CD4-positive, alpha-beta T cell treated with Interleukin-10 for 1 hour (primary cell): Measurements from ENCODE around the gene ABCG4.
"Not testable (repeated sequence)": the region's sequence is repeated elsewhere in the genome, so short reads cannot be mapped to it uniquely, and the experiment has no call there.

Source experiments
- DNase-seq: peaks from one replicate; pipeline ENCODE4 v3.0.0-alpha.2; 2020

ABCG4 gene

DNA sequence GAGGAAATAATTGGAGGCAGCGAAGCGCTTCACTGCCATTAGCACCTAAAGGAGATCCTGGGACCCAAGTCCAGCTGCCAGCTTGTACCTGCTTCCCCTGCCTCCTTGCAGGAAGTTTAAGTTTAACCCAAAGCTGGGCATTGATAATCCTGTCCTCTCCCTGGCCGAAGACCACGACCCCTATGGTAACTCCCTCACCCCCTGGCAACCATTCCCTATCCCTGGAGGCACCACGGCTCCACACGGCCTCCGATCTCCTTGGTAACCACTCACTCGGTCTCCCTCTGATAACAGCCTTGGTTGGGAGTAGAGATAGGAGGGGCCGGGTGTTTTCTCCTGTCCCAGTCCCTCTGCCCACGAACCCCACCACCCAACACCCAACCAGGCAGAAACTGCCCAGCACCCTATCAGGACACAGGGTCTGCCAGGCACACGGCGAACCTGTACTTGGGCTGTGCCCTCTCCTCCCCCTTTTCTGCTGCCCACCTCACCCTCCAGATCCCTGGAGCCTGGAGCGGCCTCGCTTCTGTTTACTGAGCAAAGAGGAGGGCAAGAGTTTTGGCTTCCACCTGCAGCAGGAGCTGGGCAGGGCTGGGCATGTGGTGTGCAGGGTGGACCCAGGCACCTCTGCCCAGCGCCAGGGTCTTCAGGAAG is 37.3 kb downstream of the ABCG4 start:
- DNase-seq = no peak

DNA sequence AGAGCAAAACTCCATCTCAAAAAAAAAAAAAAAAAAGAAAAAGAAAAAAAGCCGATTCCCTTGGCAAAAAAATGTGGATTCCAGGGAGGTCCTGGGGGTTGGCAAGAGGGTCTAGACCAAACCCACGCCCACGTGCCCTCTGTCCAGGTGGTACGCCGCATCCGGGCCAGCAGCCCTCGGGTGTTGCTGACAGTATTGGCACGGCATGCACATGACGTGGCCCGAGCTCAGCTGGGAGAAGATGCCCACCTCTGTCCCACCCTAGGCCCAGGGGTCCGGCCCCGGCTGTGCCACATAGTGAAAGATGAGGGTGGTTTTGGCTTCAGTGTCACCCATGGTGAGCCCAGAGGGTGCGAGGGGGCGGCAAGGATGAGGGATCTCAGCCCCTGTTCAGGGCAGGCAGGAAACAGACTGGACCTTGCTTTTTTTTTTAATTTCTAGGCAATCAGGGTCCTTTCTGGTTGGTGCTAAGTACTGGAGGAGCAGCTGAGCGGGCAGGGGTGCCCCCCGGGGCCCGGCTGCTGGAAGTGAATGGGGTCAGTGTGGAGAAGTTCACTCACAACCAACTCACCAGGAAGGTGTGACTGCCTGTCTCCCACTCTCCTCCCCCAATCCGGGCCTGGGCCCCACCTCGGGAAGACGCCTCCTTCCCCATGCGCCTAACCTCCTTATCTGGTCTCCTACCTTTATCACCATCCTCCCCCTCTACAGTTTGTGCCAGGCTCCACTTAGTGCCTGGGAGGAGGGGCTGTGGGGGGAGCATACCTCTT is 38.5 kb downstream of the ABCG4 start:
- DNase-seq = no peak

DNA sequence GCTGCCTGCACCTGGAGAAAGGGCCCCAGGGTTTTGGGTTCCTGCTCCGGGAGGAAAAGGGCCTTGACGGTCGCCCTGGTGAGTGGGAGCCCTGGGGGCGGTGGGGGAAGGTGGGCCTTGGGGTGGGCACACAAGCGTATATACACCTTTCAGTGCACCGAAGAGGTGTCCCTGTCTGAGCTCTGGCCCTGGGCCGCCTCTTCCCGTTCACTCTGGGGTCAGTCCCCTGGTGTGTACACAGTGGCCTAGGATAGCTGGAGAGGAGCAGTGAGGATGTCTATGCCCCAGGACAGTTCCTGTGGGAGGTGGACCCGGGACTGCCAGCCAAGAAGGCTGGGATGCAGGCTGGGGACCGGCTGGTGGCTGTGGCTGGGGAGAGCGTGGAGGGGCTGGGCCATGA is 39.2 kb downstream of the ABCG4 start:
- no peak for DNase-seq

DNA sequence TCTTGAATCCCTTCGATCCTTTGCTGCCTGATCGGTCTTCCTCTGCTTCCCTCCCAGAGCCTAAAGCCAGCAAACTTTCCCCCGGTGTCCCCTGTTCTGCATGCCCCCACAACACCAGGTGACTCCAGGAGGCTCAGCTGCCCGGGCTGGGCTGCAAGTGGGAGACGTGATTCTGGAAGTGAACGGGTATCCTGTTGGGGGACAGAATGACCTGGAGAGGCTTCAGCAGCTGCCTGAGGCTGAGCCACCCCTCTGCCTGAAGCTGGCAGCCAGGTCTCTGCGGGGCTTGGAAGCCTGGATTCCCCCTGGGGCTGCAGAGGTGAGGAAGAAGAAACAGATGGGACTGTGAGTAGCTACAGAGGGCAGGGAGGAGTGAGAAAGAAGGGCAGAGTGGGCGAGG is 40.0 kb downstream of the ABCG4 start:
- no peak for DNase-seq

DNA sequence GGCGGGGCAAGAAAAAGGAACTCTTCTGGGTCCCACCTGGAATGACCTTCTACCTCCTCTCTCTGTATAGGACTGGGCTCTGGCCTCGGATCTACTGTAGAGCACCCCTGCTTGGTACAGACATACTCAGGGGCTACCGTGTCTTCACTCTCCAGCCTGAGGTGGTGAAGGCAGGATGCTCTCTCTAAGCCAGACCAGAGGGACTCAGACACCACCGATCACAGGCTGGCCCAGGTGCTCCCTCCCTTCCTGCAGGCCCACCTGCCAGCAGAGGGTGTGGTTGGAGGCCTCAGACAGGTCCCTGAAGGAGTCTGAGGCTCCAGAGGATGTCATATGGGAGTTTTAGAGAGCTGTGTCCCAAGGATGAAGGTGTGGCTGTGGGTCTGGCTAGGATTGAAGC is 40.5 kb downstream of the ABCG4 start:
- DNase-seq = no peak

DNA sequence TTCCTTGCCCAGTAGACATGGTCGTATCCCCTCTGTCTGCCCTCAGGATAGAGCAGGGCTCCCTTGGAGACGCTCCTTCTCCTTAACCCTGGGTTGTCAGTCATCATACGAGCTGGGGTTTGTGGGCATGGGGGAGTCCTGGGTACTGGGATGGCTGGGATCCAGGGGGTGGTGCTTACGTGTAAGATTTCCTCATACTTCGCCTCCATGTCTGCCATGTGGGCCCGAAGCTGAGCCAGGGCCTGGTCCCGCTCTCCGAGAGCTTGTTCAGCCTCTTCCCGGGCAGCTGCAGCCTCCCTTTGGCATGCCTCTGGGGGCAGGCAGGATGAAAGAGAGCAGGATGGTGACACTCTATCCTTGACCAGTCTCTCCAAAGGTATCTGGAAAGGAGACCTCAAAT is 41.7 kb downstream of the ABCG4 start:
- DNase-seq = no peak

DNA sequence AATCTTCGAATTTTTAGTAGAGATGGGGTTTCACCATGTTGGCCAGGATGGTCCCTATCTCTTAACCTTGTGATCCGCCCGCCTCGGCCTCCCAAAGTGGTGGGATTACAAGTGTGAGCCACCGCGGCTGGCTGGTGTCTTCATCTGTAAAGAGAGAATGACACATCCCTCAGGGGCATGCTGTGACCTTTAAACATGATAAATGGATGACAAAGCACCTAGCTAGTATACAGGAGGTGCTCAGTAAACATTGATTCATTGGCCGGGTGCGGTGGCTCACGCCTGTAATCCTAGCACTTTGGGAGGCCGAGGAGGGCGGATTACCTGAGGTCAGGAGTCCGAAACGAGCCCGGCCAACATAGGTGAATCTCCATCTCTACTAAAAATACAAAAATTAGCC is 42.4 kb downstream of the ABCG4 start:
- not testable (repeated sequence) for DNase-seq

DNA sequence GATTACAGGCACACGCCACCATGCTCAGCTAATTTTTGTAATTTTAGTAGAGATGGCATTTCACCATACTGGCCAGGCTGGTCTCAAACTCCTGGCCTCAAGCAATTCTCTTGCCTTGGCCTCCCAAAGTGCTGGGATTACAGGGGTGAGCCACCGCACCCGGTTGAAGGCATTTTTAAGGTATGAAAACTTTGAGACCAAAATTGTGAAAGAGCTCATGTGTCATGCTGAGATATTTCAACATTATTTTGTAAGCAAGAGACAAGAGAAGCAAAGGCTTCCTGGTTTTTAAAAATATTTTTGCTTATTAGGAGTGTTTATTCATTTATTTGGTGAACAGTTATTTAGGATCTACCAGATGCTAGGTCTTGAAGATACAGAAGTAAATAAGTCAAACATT is 43.3 kb downstream of the ABCG4 start:
- no peak for DNase-seq

DNA sequence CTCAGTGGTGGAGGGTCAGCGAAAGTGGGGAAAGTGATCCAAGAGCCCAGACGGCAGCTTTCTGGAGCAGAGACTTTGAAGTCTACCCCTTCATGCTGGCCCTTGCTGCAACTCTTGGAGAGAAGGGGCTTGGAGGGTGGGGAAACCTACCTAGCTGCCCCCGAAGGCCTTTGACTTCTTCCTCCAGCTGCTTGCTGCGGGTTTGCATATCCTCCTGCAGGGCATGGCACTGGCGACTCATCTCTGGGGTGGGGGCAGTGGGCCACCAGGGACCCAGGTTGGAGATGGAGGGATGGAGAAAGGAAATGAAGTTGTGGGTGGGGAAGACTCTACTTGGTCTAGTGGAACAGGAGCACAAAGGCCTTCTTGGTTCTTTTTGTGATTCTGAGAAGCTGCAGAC is 44.1 kb downstream of the ABCG4 start:
- DNase-seq = no peak

DNA sequence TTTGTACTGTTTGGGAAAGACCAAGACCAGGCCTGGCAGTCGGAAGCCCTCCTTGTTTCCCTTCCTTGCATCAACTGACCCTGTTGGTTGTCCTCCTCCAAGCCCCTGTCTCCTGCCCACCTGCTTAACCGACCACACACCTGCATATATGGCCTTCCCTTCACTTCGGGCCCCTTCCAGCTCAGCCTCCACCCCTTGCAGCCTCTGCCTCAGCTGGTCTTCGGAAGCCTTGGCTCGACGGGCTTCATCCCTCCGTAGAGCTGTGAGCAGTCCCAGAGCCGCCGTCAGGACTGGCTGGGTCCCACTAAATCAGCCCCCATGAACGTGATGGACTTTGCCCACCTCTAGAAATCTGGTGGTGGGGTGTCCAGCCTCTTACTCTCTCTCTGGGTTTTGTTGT is 44.8 kb downstream of the ABCG4 start:
- no peak for DNase-seq

DNA sequence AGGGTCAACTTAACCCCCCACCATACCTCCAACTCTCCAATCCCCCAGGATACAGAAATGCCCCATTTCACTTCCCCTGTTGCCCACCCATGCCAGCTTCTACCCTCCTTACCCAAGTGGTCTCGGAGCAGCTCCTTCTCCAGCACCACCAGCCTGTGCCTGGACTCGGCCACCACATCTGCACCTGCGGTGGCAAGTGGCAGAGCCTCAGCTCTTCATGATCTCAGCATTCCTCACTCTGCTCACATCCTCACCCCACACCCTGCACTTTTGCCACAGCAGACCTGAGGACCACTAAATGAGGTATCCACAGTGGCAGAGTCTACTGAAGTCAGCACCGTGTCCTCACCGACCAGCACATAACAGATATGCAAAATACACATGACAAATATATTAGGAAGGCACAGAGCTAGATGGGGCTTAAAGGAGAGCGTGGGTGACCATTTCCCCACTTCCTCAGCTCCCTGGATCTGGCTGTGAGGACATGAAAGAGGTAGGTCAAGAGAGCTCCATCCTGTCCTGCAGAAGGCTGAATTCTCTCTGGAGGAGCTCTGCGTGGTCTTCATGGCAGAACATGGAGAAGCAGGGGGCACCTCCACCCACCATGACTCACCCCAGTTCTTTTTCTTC is 46.1 kb downstream of the ABCG4 start:
- DNase-seq = no peak

DNA sequence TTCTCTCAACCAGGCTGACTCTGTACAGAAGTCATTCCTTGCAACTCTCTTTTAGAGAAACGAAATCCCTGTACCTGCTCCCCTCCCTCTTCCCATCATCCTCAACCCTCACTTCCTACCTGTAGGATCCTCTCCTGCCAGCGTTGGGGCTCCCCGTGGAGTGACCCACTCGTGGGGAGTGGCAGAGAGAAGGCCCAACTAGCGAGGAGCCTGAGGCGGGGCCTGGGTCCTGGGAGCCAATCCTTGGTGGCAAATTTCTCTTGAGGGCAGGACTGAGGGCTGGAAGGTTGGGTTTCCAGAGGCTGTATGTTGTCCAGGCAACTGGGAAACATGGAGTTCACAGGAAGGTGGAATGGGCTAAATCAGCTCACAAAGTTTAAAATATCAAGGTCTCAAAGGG is 46.8 kb downstream of the ABCG4 start:
- no peak for DNase-seq

DNA sequence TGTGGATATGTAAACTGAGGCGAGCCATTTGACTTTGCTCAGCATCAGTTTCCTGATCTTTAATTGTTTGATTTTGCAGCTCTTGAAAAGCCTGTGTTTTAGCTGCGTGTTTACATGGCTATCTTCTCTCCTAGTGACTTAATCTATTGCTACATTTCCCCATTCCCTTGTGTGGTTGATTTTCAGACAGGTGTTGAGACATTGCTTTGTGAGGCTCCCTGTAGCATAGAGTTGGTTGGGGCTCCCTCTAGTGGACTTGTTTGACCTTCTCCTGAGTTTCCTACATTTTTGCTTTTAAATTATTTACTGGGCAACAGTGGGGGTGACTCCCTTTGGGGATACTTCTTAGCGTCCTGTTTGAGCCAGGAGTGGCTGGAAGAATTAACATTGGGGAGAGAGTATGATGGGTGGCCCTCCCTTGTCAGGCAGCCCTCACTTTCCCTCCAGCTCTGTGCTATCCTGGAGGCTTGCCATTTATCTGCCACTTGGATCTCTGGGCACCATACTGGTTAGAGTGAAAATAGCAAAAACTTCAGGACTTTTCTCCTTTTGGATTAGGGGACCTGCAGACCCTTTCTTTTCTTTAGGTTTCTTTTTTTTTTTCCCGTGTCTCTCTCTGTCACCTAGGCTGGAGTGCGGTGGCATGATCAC is 48.1 kb downstream of the ABCG4 start:
- peak; percentile 83 for DNase-seq

DNA sequence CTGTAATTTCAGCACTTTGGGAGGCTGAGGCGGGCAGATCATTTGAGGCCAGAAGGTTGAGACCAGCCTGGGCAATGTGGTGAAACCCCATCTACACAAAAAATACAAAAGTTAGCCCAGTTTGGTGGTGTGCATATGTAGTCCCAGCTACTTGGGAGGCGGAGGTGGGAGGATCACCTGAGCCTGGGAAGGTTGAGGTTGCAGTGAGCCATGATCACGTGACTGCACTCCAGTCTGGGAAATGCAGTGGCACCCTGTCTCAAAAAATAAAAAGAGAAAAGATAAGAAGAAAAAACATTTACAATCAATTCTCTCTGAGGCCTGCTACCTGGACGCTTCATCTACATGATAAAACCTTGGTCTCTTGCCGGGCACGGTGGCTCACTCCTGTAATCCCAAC is 50.1 kb downstream of the ABCG4 start:
- no peak for DNase-seq

DNA sequence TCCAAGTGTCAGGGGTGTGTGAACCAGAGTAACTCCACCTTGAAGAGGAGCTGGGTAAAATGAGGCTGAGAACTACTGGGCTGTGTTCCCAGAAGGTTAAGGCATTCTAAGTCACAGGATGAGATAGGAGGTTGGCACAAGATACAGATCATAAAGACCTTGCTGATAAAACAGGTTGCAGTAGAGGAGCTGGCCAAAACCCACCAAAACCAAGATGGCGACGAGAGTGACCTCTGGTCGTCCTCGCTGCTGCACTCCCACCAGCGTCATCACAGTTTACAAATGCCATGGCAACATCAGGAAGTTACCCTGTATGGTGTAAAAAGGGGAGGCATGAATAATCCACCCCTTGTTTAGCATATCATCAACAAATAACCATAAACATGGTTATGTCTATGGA is 52.4 kb downstream of the ABCG4 start:
- not testable (repeated sequence) for DNase-seq

DNA sequence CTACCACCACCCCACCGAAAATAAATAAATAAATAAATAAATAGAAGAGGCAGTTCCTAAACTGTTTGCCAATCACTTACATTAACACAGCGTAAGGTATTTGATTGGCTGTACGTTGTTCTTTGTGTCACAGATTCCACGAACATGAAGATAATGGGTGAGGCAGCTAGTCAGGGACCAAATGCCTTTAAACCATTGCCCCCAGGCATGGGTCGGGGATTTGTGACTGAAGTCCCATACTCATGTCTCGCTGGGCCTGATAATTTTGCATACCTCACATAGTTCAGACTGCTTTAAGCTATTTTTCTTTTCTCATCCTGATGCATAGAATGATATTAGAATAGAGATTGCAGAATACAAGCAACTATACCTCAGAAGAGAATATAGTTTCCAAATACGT is 53.7 kb downstream of the ABCG4 start:
- no peak for DNase-seq

DNA sequence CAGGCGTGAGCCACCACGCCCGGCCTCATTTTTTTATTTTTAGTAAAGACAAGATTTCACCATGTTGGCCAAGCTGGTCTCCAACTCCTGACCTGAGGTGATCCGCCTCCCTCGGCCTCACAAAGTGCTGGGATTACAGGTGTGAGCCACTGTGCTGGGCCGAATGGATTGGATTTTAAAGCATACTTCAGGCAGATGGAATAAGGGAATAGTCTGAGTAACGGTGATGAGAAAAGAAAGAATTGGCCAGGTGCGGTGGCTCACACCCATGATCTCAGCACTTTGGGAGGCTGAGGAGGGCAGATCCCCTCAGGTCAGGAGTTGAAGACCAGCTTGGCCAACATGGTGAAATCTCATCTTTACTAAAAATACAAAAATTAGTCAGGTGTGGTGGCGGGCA is 55.2 kb downstream of the ABCG4 start:
- no peak for DNase-seq

DNA sequence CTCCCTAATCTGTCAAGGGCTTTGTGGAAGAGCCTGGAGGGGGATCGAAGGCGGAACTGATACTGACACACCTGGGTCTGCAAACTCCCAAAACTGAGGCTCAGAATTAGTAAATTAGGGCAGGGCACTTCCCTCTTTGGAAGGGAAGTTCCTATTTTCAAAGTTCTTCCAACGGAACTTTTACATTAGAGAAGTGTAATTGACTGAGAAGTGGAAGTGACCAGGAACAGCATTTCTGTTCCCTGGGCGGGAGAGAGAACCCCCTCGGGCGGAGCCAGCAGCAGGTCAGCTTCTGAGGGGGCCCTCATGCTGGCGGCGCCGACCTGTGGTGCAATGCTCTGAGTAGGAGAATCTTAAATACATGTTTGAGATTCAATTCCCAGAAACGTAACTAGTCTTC is 56.2 kb downstream of the ABCG4 start:
- peak; percentile 3 for DNase-seq

DNA sequence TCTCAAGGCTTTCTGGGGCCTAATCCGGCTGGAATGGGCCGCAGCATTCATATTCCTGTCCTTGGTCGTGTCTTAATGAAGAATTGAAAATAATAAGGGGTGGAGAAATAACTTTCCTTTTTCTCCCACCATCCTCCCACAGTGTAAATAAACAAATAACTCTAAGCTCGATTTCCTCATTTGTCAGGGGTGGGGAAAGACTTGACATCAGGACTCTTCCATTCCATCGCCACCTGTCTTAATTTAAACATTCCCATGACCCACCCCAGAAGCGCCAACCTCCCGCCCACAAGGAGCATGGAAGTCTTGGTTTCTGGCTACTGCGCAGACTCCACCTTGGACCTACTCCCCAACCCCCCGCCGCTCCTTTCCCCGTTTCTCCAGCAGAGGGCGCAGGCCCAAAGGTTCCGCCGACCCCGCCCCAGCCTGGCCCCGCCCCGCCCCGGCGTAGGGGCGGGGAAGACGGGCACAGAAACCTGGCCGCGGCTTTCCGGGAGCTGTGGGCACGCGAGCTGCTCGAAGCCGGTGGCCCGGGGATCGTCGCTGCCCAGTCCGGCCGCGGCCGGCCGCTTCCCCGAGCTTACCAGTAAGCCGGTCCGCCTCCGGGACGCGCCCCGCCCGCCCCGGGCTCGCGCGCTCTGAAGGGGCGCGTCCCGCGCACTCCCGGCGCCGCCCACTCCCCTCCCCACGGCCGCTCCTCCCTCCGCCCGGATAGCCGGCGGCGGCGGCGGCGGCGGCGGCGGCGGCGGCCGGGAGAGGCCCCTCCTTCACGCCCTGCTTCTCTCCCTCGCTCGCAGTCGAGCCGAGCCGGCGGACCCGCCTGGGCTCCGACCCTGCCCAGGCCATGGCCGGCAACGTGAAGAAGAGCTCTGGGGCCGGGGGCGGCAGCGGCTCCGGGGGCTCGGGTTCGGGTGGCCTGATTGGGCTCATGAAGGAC is 57.0 kb downstream of the ABCG4 start, which contains the start of gene CBL:
Gene CBL (plus strand): TSS at position 766 of the 937 bp plus-strand sequence. CDS start 79 bp downstream, at position 845.
- DNase-seq = peak; percentile 96

DNA sequence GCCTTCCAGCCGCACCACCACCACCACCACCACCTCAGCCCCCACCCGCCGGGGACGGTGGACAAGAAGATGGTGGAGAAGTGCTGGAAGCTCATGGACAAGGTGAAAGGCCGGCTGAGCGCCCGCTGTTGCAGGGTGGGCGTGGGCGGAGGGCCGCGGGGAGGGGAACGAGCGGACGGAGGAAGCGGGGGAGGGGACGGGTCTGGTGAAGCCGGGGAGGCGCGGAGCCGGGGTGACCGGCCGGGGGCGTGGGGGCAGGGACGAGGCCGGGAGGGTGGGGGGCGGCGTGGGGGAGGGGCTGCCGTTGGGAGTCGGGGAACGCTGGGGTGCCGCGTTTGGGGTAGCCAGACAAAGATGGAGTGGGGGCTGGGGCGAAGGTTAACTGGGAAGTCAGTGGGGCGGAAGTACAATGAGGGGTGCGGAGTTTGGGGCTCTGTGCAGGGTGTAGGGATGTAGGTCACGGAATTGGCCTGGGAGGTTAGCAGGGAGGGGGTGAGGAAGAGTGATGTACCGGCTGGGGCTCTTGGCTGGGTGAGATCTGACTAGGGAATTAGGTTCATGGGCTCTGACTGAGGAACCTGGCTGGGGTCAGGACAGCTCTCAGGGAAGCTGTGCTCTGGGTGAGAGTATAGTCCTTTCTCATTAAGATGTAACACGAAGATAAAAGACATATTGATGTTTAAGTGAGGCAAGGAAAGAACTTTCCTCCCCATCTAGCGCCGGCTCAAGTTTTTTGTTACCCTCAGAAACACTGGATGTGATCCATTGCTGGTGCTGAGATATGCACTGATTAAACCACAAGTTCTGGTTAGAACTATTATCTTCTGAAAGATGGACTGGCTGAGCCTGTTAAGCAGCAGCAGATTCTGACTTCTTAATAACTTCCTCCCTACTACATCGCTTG is 57.9 kb downstream of the ABCG4 start:
- peak; percentile 49 for DNase-seq

DNA sequence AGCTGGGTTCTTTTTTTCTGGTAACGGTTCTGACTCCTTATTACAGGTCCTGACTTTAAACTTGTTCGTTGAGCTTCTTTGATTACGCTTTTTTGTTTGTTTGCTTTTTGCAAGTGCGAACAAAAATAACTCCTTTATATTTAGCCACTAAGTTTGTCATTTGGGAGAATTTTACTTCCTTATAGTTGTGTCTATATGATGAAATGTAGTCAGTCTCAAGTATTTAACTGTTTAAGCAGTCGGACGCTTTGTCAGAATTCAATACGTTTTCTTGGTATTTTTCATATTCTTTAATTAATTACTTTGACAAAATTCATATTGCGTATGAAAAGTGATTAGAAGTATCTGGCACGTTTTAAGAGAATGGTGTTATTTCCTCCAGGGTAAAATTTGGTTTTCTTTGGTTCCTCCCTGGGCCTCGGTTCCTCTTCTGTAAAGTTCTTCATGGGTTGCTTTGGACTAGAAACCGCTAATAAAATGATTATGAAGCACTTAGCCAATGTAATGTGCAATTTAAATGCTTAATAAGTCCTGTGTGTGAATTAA is 58.6 kb downstream of the ABCG4 start:
- no peak for DNase-seq
